IMR-90 (cell line): ENCODE results near the gene GPX4. TPM values are rescaled to one million over a fixed set of nuclear protein-coding genes. Genes with fewer than 3 reads are reported as not detected.

Source experiments
- ATAC-seq: fragments of 200-7000 bp; cut with Tn5 transposase; 2 replicates; pipeline ENCODE4 v1.9.1; 2020; ENCODE audit warnings: low read depth, mild to moderate bottlenecking, moderate library complexity
- BruUV-seq: library from RNA; stranded (reverse); fragments of 400-500 nt; replicated peaks from 2 replicates; lab custom pipeline; 2021; lab: Mats Ljungman, UMichigan
- CTCF ChIA-PET: fragments of 300-600 bp; formaldehyde crosslinking; extraction: SDS; loops from one replicate; lab custom pipeline; 2021; ENCODE audit warnings: antibody characterized with exemption; lab: Yijun Ruan, JAX
- POLR2A ChIA-PET: fragments of 300-600 bp; sonication (Branson Sonifier 250); formaldehyde crosslinking; loops from one replicate; lab custom pipeline; 2022; ENCODE audit warnings: antibody characterized with exemption; ENCODE audit not compliant: unreplicated experiment; lab: Charles Lee
- DNase-seq: peaks from one replicate; pipeline ENCODE4 v3.0.0; 2013
- H2AFZ ChIP-seq: replicated peaks from 2 replicates; pipeline ENCODE3; 2013; ENCODE audit warnings: low read length, mild to moderate bottlenecking; ENCODE audit not compliant: poor library complexity
- H2AK5ac ChIP-seq: 2 replicates; pipeline ENCODE4 v1.6.1; 2013; ENCODE audit warnings: low read depth, low read length, inconsistent platforms
- H2AK9ac ChIP-seq: replicated peaks from 2 replicates; pipeline ENCODE3; 2013; ENCODE audit warnings: mild to moderate bottlenecking, low read depth, low read length, moderate library complexity; ENCODE audit not compliant: poor library complexity
- H2BK120ac ChIP-seq: 2 replicates; pipeline ENCODE4 v1.6.1; 2013; ENCODE audit warnings: low read depth, low read length, inconsistent platforms
- H2BK15ac ChIP-seq: 3 replicates; pipeline ENCODE4 v1.6.1; 2013; ENCODE audit warnings: low read depth, low read length, inconsistent platforms
- H2BK20ac ChIP-seq: 2 replicates; pipeline ENCODE4 v1.6.1; 2013; ENCODE audit warnings: low read depth, mild to moderate bottlenecking, inconsistent platforms, low read length, moderate library complexity
- H2BK5ac ChIP-seq: 2 replicates; pipeline ENCODE4 v1.6.1; 2013; ENCODE audit warnings: mild to moderate bottlenecking, low read depth, low read length, inconsistent platforms; ENCODE audit not compliant: poor library complexity, severe bottlenecking
- H3K14ac ChIP-seq: replicated peaks from 2 replicates; pipeline ENCODE4 v1.6.1; 2013; ENCODE audit warnings: low read depth, low read length, inconsistent platforms
- H3K18ac ChIP-seq: 2 replicates; pipeline ENCODE4 v1.6.1; 2013; ENCODE audit warnings: low read depth, low read length, control low read depth
- H3K23ac ChIP-seq: 2 replicates; pipeline ENCODE4 v1.6.1; 2013; ENCODE audit warnings: low read depth, low read length, inconsistent platforms
- H3K27ac ChIP-seq: 2 replicates; pipeline ENCODE4 v1.5.1; 2013; ENCODE audit warnings: mild to moderate bottlenecking, control low read depth, low read length; ENCODE audit not compliant: insufficient read depth
- H3K27me3 ChIP-seq: 2 replicates; pipeline ENCODE4 v1.6.1; 2013; ENCODE audit warnings: low read length; ENCODE audit not compliant: control insufficient read depth, insufficient read depth
- H3K36me3 ChIP-seq: 2 replicates; pipeline ENCODE4 v1.6.1; 2013; ENCODE audit warnings: low read length, mixed read lengths; ENCODE audit not compliant: control insufficient read depth, insufficient read depth
- H3K4ac ChIP-seq: 2 replicates; pipeline ENCODE4 v1.6.1; 2013; ENCODE audit warnings: low read depth, low read length, inconsistent platforms
- H3K4me1 ChIP-seq: 2 replicates; pipeline ENCODE4 v1.6.1; 2013; ENCODE audit warnings: low read length, mixed read lengths; ENCODE audit not compliant: control insufficient read depth, insufficient read depth
- H3K4me2 ChIP-seq: 2 replicates; pipeline ENCODE4 v1.6.1; 2013; ENCODE audit warnings: low read depth, mild to moderate bottlenecking, control low read depth, low read length, moderate library complexity
- H3K4me3 ChIP-seq: 2 replicates; pipeline ENCODE4 v1.5.1; 2013; ENCODE audit warnings: low read depth, mild to moderate bottlenecking, control low read depth, low read length, moderate library complexity; ENCODE audit not compliant: insufficient read depth
- H3K56ac ChIP-seq: 2 replicates; pipeline ENCODE4 v1.6.1; 2013; ENCODE audit warnings: low read length, inconsistent platforms; ENCODE audit not compliant: insufficient read depth; ENCODE audit errors: extremely low read depth
- H3K79me1 ChIP-seq, 2 experiments: 2 replicates each; pipeline ENCODE4 v1.6.1; 2013; ENCODE audit warnings: low read length in 2 of 2, inconsistent platforms in 1 of 2, low read depth in 1 of 2
- H3K9ac ChIP-seq: 2 replicates; pipeline ENCODE4 v1.6.1; 2013; ENCODE audit warnings: low read depth, low read length, control low read depth
- H3K9me1 ChIP-seq: 2 replicates; pipeline ENCODE4 v1.6.1; 2013; ENCODE audit warnings: low read length, inconsistent platforms; ENCODE audit not compliant: insufficient read depth
- H3K9me3 ChIP-seq: 2 replicates; pipeline ENCODE4 v1.6.1; 2013; ENCODE audit warnings: low read length; ENCODE audit not compliant: control insufficient read depth, insufficient read depth
- H4K20me1 ChIP-seq: 2 replicates; pipeline ENCODE4 v1.6.1; 2013; ENCODE audit warnings: low read length, inconsistent platforms; ENCODE audit not compliant: insufficient read depth
- H4K5ac ChIP-seq: 2 replicates; pipeline ENCODE4 v1.6.1; 2013; ENCODE audit warnings: mild to moderate bottlenecking, low read depth, low read length, control low read depth
- H4K8ac ChIP-seq, 2 experiments: 2 replicates each; pipeline ENCODE4 v1.6.1; 2013; ENCODE audit warnings: low read depth in 2 of 2, low read length in 2 of 2, control low read depth in 1 of 2, inconsistent platforms in 1 of 2
- H4K91ac ChIP-seq: 2 replicates; pipeline ENCODE4 v1.6.1; 2013; ENCODE audit warnings: low read depth, low read length, inconsistent platforms; ENCODE audit not compliant: insufficient read depth
- CEBPB ChIP-seq: IDR thresholded peaks from 2 replicates; pipeline ENCODE4 v1.6.1; 2012; ENCODE audit warnings: low read depth, low read length, improper control_type of control experiment
- MAZ ChIP-seq: IDR thresholded peaks from 2 replicates; pipeline ENCODE4 v1.6.1; 2012; ENCODE audit warnings: low read depth, mild to moderate bottlenecking, low read length, improper control_type of control experiment, moderate library complexity, borderline replicate concordance
- RFX5 ChIP-seq: IDR thresholded peaks from 2 replicates; pipeline ENCODE4 v1.8.0; 2012; ENCODE audit warnings: low read depth, mild to moderate bottlenecking, low read length, moderate library complexity
- SMC3 ChIP-seq: fragments of 150-350 bp; IDR thresholded peaks from 2 replicates; pipeline ENCODE4 v1.6.1; 2016; ENCODE audit warnings: low read depth, mild to moderate bottlenecking, antibody characterized with exemption, low read length, moderate library complexity
- whole genome bisulfite sequencing, 2 experiments: methylation state at CpG; one replicate each; pipeline versions ENCODE4 v1.1.5 to v1.1.7; 2013; ENCODE audit warnings: missing lambda C conversion rate in 2 of 2; ENCODE audit not compliant: insufficient read length in 1 of 2; ENCODE audit errors: extremely low coverage in 2 of 2; 5-methylcytosine and 5-hydroxymethylcytosine counted together
- dilution Hi-C: fragments of 300-500 bp; cut with HindIII; formaldehyde crosslinking; loops from one replicate; pipeline ENCODE4 v1.14.3; 2018; ENCODE audit warnings: low sequenced_read_pairs; ENCODE audit not compliant: unreplicated experiment
- in situ Hi-C: fragments of 300-500 bp; cut with MboI; formaldehyde crosslinking; loops from 3 replicates; pipeline ENCODE4 v1.14.3; 2019; ENCODE audit warnings: low sequenced_read_pairs, inconsistent platforms, mixed read lengths
- intact Hi-C: fragments of 100-400 bp; cut with micrococcal nuclease; formaldehyde crosslinking; loops from 2 replicates; pipeline ENCODE4 v1.10.0; 2022
- polyA plus RNA-seq, 3 experiments: library from polyadenylated mRNA; depleted of rRNA; stranded (reverse); fragments of >200 nt; gene quantifications; 2 replicates each; pipeline ENCODE4 v1.2.3, GENCODE V29; 2012; ENCODE audit warnings: low replicate concordance in 1 of 3
- total RNA-seq: library from RNA; depleted of rRNA; stranded (reverse); fragments of >200 nt; gene quantifications from 2 replicates; pipeline ENCODE4 v1.2.3, GENCODE V29; 2012

The GPX4 gene
- total and polyA plus RNA-seq, 2 of the 4 experiments (the other 2 are of a cell fraction): 357 to 1,083 TPM

- TF ChIP-seq RFX5 (no peak), MAZ (no peak)
These were observed 5.4 kb upstream of the GPX4 start (continued) for GRCh38 chr19:1098177-1099051.

- Histone ChIP-seq H2BK20ac (peak overlapping the region; percentile 95), H3K9ac (no peak overlapping the region; the same call in 1 of the 2 replicates), H2BK15ac (peak overlapping the region; percentile 61; the same call in 1 of the 3 replicates), H3K4ac (peak overlapping the region; percentile 94), H3K9me1 (peaks cover 10% of the 10 kb centered on the region), H3K4me3 (no peak overlapping the region), H2BK5ac (peak overlapping the region; percentile 96), H4K91ac (peak overlapping the region; percentile 88), H2AK5ac (peak overlapping the region; percentile 79), H3K9me3 (peaks cover 3% of the 10 kb centered on the region), H3K4me2 (no peak overlapping the region), H3K56ac (peak overlapping the region; percentile 27; the same call in 1 of the 2 replicates), H4K5ac (peak overlapping the region; percentile 3), H3K79me1 (peaks cover 0 to 23% of the 10 kb centered on the region in 2 experiments; a peak in 2 of 4 replicates), H2AK9ac (peak overlapping the region; percentile 52), H3K27ac (peak overlapping the region; percentile 85), H4K8ac (peak overlapping the region in 1 of 2 experiments; percentile 83; a peak in 2 of 4 replicates), H3K14ac (peak overlapping the region; percentile 69), H4K20me1 (peaks cover 35% of the 10 kb centered on the region), H2AFZ (peak overlapping the region; percentile 82), H3K36me3 (peaks cover 11% of the 10 kb centered on the region; the same call in 1 of the 2 replicates), H3K18ac (peak overlapping the region; percentile 25; the same call in 1 of the 2 replicates), H3K4me1 (peaks cover 17% of the 10 kb centered on the region), H2BK120ac (peak overlapping the region; percentile 94), H3K27me3 (no peaks in the 10 kb centered on the region), H3K23ac (peak overlapping the region; percentile 70; the same call in 1 of the 2 replicates)
- POLR2A ChIA-PET: interaction anchor here (0.5 to 1.0 kb wide), 2 partner anchors 166 to 167 kb away, joined by 6 to 10 read pairs; no protein-coding TSS in a partner anchor
- CTCF ChIA-PET: no interaction called here
- 28% methylated on average over 4 of the region's 9 CpGs; no CpG with 5 or more reads in 1 of the 2 experiments for WGBS, 2 experiments
- in situ Hi-C loops: no loop called here
- DNase-seq (no peak), ATAC-seq (no peak)
- no TSS peak for BruUV-seq
- TF ChIP-seq SMC3 (no peak), CEBPB (peak; percentile 0; the same call in 1 of the 2 replicates), MAZ (no peak), RFX5 (no peak)
- dilution Hi-C loops: no loop called here
- intact Hi-C loops: loop anchor here (5.0 kb wide), 1 partner anchor 74 kb away; the partner anchor contains the start of gene CNN2
These were observed 2.5 kb upstream of the GPX4 start for GRCh38 chr19:1101337-1101698.
